Parathyroid adenoma (tissue), 2 donors: ENCODE results near the gene ZSWIM7.

Source experiments
- H2AFZ ChIP-seq: fragments of 300-600 bp; sonication (generic); one replicate; pipeline ENCODE4 v1.7.0; 2017; ENCODE audit warnings: antibody characterized with exemption, mild to moderate bottlenecking
- H3K27ac ChIP-seq: fragments of 300-600 bp; sonication (generic); one replicate; pipeline ENCODE4 v1.7.0; 2017
- H3K27me3 ChIP-seq: fragments of 300-600 bp; sonication (generic); one replicate; pipeline ENCODE4 v1.7.0; 2017; ENCODE audit warnings: low read length; ENCODE audit not compliant: control insufficient read depth, insufficient read depth
- H3K36me3 ChIP-seq: fragments of 300-600 bp; sonication (generic); one replicate; pipeline ENCODE4 v1.7.0; 2017; ENCODE audit warnings: low read length; ENCODE audit not compliant: control insufficient read depth, insufficient read depth
- H3K4me1 ChIP-seq: fragments of 300-600 bp; sonication (generic); one replicate; pipeline ENCODE4 v1.7.0; 2017; ENCODE audit warnings: control low read depth
- H3K4me2 ChIP-seq: fragments of 300-600 bp; sonication (generic); one replicate; pipeline ENCODE4 v1.7.0; 2017; ENCODE audit warnings: low read length
- H3K4me3 ChIP-seq: fragments of 300-600 bp; sonication (generic); one replicate; pipeline ENCODE4 v1.7.0; 2017; ENCODE audit warnings: low read depth, low read length
- H3K79me2 ChIP-seq: fragments of 300-600 bp; sonication (generic); one replicate; pipeline ENCODE4 v1.7.0; 2017; ENCODE audit warnings: control low read depth
- H3K9ac ChIP-seq: fragments of 300-600 bp; sonication (generic); one replicate; pipeline ENCODE4 v1.7.0; 2017; ENCODE audit warnings: mild to moderate bottlenecking
- H3K9me3 ChIP-seq: fragments of 300-600 bp; sonication (generic); one replicate; pipeline ENCODE4 v1.7.0; 2017; ENCODE audit warnings: low read length; ENCODE audit not compliant: control insufficient read depth
- CTCF ChIP-seq: fragments of 300-600 bp; sonication (generic); IDR thresholded peaks from one replicate; pipeline ENCODE4 v1.7.0; 2017; ENCODE audit warnings: antibody characterized with exemption, mild to moderate bottlenecking
- donor health status: primary hyperparathyroidism.

The ZSWIM7 gene

GRCh38 chr17:15999141-15999973 lies at the start of gene ZSWIM7, which contains the start of gene TTC19:
Gene ZSWIM7 (minus strand): TSS chr17:15999704. CDS start chr17:15999594, 110 bp downstream.
Gene TTC19 (plus strand): TSS chr17:15999824. CDS start chr17:15999849, 25 bp downstream.
- Histone ChIP-seq H3K4me2 (peak within 1 kb of the TSS; percentile 98), H3K27me3 (no peaks in the 10 kb centered on the region), H3K4me1 (no peaks in the 10 kb centered on the region), H3K79me2 (peaks cover 17% of the 10 kb centered on the region), H3K9ac (peak within 1 kb of the TSS; percentile 79), H2AFZ (peak within 1 kb of the TSS; percentile 91), H3K36me3 (no peaks in the 10 kb centered on the region), H3K9me3 (no peaks in the 10 kb centered on the region), H3K27ac (peak within 1 kb of the TSS; percentile 89), H3K4me3 (peak within 1 kb of the TSS; percentile 82)
- TF ChIP-seq CTCF: peak; percentile 21

- Histone ChIP-seq H3K27ac (no peak overlapping the region), H3K36me3 (no peaks in the 10 kb centered on the region), H3K4me2 (no peak overlapping the region), H3K9me3 (no peaks in the 10 kb centered on the region), H3K4me3 (no peak overlapping the region), H3K79me2 (peaks cover 4% of the 10 kb centered on the region), H2AFZ (peak overlapping the region; percentile 7), H3K27me3 (no peaks in the 10 kb centered on the region), H3K4me1 (peaks cover 8% of the 10 kb centered on the region), H3K9ac (no peak overlapping the region)
- TF ChIP-seq CTCF: no peak
These were observed 49.4 kb upstream of the ZSWIM7 start for GRCh38 chr17:16048811-16049449.

- Histone ChIP-seq H3K27ac (no peak overlapping the region), H2AFZ (no peak overlapping the region), H3K9me3 (no peaks in the 10 kb centered on the region), H3K79me2 (peaks cover 4% of the 10 kb centered on the region), H3K4me3 (no peak overlapping the region), H3K36me3 (no peaks in the 10 kb centered on the region), H3K9ac (no peak overlapping the region), H3K4me1 (peaks cover 8% of the 10 kb centered on the region), H3K27me3 (no peaks in the 10 kb centered on the region), H3K4me2 (no peak overlapping the region)
- no peak for TF ChIP-seq CTCF
These were observed 47.5 kb upstream of the ZSWIM7 start for GRCh38 chr17:16046966-16047365.

GRCh38 chr17:16044487-16044886 lies 45.0 kb upstream of the ZSWIM7 start:
- Histone ChIP-seq H3K27ac (no peak overlapping the region), H3K36me3 (no peaks in the 10 kb centered on the region)

More at GRCh38 chr17:16044487-16044886, 45.0 kb upstream of the ZSWIM7 start:
- H3K9ac ChIP-seq: no peak overlapping the region
- TF ChIP-seq CTCF: no peak
- H2AFZ ChIP-seq: no peak overlapping the region
- H3K79me2 ChIP-seq: no peaks in the 10 kb centered on the region
- peaks cover 8% of the 10 kb centered on the region for H3K4me1 ChIP-seq
- no peak overlapping the region for H3K4me3 ChIP-seq
- H3K4me2 ChIP-seq: no peak overlapping the region
- H3K9me3 ChIP-seq: no peaks in the 10 kb centered on the region
- no peaks in the 10 kb centered on the region for H3K27me3 ChIP-seq
